ENCODE results near the gene CHAC2. TPM values are rescaled to one million over a fixed set of nuclear protein-coding genes. Genes with fewer than 3 reads are reported as not detected.

The CHAC2 gene
- total RNA-seq, 1 experiment from 2014 or later, result 9.6 TPM

DNA sequence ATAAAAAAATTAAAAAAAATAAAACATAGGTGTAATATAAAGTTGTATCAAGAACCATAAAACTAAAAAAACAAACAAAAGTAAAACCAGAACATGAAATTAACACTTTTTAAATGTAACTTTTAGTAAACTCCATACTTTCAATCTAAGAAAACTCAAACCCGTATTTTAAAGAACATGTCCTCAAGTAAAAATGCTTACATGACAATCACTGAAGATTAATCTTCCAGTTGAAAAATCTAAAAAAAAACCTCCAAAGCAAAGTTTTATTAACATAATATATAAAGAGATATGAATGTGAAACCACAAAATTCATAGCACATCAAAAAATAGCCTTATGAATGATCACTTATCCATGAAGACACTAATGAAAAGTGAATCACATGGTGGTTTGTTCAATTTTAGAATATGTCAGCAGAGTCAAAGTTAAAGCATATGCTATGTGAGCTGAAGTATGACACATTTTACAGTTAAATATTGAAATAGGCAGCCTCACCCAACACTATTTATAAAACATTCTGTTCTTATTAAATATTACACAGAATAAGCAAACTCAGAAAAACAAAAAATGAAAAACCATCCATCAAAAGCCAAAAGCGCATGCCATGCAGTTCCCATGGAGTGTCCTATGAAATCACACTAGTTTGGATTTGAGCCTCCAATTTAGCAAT is 23.1 kb upstream of the CHAC2 start (continued):
- TF ChIP-seq CREB1 (CRISPR knock-in tag; IDR thresholded peaks at IDR 0.05), result no peak
- no peak for TF ChIP-seq GTF2I (CRISPR knock-in tag; conservative IDR thresholded peaks at IDR 0.05)

DNA sequence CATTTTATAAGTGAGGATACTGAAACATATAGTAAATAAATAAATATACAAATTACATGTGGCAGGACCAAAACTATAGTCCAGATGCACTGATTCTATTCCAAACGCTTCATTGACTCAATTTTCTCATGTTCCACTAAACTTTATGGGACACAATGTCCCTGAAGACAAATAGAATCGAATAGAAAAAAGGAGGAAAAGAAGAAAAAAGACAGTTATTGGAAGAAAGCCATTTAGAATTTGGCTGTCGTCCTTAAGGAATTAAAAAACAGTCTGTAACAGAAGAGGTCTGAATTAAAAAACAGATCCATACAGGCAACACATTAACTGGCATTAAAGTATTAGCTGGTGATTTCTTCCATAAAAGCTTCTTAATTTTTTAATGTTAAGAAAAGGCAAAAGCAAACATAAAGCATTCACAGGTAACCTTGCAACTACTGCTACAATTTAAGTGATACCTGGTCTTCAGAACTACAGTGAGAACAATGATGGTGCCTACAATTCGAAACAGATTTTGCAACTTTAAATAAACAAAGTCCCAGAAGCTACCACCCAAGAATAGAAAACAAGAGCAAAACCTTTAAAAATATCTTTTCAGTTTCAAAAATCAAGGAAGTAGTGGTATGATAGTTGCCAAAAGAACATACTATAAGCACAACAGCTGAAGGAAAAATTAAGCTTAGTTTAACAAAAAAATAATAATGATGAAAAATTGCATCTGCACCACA is 17.4 kb upstream of the CHAC2 start:
- Mint-ChIP-seq H3K27me3 (ENCODE audit: low read depth) (no peaks in the 10 kb centered on the region), H3K9me3 (no peaks in the 10 kb centered on the region), H3K4me3 (no peak overlapping the region), H3K27ac (no peak overlapping the region), H3K36me3 (peaks cover 15% of the 10 kb centered on the region; the same call in 1 of the 2 replicates), H3K4me1 (peaks cover 9% of the 10 kb centered on the region)
- ChIA-PET CTCF (no interaction called here), POLR2A (no interaction called here)
- DNase-seq (ENCODE audit: low spot score) (no peak), ATAC-seq (no peak)
- TF ChIP-seq, protein P1, sequence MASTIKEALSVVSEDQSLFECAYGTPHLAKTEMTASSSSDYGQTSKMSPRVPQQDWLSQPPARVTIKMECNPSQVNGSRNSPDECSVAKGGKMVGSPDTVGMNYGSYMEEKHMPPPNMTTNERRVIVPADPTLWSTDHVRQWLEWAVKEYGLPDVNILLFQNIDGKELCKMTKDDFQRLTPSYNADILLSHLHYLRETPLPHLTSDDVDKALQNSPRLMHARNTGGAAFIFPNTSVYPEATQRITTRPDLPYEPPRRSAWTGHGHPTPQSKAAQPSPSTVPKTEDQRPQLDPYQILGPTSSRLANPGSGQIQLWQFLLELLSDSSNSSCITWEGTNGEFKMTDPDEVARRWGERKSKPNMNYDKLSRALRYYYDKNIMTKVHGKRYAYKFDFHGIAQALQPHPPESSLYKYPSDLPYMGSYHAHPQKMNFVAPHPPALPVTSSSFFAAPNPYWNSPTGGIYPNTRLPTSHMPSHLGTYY (CRISPR knock-in tag; IDR thresholded peaks at IDR 0.05), result no peak
- no peak for TF ChIP-seq JAZF1 (CRISPR knock-in tag; IDR thresholded peaks at IDR 0.05)
- no peak for TF ChIP-seq GTF2I (CRISPR knock-in tag; conservative IDR thresholded peaks at IDR 0.05)
- TF ChIP-seq TEAD1 (CRISPR knock-in tag; IDR thresholded peaks at IDR 0.05), result no peak
- no peak for TF ChIP-seq HMGA2 (CRISPR knock-in tag; IDR thresholded peaks at IDR 0.05)
- TF ChIP-seq, protein P2, sequence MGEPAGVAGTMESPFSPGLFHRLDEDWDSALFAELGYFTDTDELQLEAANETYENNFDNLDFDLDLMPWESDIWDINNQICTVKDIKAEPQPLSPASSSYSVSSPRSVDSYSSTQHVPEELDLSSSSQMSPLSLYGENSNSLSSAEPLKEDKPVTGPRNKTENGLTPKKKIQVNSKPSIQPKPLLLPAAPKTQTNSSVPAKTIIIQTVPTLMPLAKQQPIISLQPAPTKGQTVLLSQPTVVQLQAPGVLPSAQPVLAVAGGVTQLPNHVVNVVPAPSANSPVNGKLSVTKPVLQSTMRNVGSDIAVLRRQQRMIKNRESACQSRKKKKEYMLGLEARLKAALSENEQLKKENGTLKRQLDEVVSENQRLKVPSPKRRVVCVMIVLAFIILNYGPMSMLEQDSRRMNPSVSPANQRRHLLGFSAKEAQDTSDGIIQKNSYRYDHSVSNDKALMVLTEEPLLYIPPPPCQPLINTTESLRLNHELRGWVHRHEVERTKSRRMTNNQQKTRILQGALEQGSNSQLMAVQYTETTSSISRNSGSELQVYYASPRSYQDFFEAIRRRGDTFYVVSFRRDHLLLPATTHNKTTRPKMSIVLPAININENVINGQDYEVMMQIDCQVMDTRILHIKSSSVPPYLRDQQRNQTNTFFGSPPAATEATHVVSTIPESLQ (CRISPR knock-in tag; IDR thresholded peaks at IDR 0.05), result no peak
- TF ChIP-seq, protein P3, sequence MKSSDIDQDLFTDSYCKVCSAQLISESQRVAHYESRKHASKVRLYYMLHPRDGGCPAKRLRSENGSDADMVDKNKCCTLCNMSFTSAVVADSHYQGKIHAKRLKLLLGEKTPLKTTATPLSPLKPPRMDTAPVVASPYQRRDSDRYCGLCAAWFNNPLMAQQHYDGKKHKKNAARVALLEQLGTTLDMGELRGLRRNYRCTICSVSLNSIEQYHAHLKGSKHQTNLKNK (CRISPR knock-in tag; IDR thresholded peaks at IDR 0.05), result no peak
- no peak for TF ChIP-seq ZNF219 (CRISPR knock-in tag; IDR thresholded peaks at IDR 0.05; ENCODE audit: borderline replicate concordance)
- TF ChIP-seq IRF2 (CRISPR knock-in tag; IDR thresholded peaks at IDR 0.05; ENCODE audit: borderline replicate concordance, low read depth), result no peak
- TF ChIP-seq PRRX2 (CRISPR knock-in tag; IDR thresholded peaks at IDR 0.05), result no peak
- no peak for TF ChIP-seq ZSCAN18 (CRISPR knock-in tag; IDR thresholded peaks at IDR 0.05)
- TF ChIP-seq ESRRA (CRISPR knock-in tag; IDR thresholded peaks at IDR 0.05; ENCODE audit: borderline replicate concordance), result no peak
- no peak for TF ChIP-seq NFATC4 (CRISPR knock-in tag; IDR thresholded peaks at IDR 0.05)
- TF ChIP-seq, protein P4, sequence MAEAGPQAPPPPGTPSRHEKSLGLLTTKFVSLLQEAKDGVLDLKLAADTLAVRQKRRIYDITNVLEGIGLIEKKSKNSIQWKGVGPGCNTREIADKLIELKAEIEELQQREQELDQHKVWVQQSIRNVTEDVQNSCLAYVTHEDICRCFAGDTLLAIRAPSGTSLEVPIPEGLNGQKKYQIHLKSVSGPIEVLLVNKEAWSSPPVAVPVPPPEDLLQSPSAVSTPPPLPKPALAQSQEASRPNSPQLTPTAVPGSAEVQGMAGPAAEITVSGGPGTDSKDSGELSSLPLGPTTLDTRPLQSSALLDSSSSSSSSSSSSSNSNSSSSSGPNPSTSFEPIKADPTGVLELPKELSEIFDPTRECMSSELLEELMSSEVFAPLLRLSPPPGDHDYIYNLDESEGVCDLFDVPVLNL (CRISPR knock-in tag; IDR thresholded peaks at IDR 0.05; ENCODE audit: borderline replicate concordance, low read depth), result no peak
- TF ChIP-seq ELF4 (CRISPR knock-in tag; IDR thresholded peaks at IDR 0.05; ENCODE audit: low read depth), result no peak
- TF ChIP-seq USF1 (CRISPR knock-in tag; IDR thresholded peaks at IDR 0.05), result no peak
- TF ChIP-seq CREM (CRISPR knock-in tag; IDR thresholded peaks at IDR 0.05), result no peak
